K562 (cell line): ENCODE measurements around the gene MDM4. TPM values are rescaled to one million over a fixed set of nuclear protein-coding genes. Genes with fewer than 3 reads are reported as not detected.
A peak's percentile ranks its signal among the peaks of the same experiment; 100 is the strongest.

Experiments
- ATAC-seq: fragments of 200-7000 bp; cut with Tn5 transposase; 3 replicates; pipeline ENCODE4 v1.9.1; 2020; ENCODE audit warnings: moderate library complexity
- BruUV-seq: library from RNA; stranded (reverse); fragments of 400-500 nt; replicated peaks from 2 replicates; lab custom pipeline; 2021; lab: Mats Ljungman, UMichigan
- CTCF ChIA-PET: fragments of 300-600 bp; formaldehyde crosslinking; extraction: SDS; loops from one replicate; lab custom pipeline; 2021; ENCODE audit warnings: low intra/inter-chr PET ratio; lab: Yijun Ruan, JAX
- POLR2A ChIA-PET: fragments of 300-600, 350-650 bp; sonication (Branson Sonifier 250); formaldehyde crosslinking; extraction: SDS; loops from one replicate; lab custom pipeline; 2021; ENCODE audit warnings: antibody characterized with exemption, inconsistent platforms; lab: Yijun Ruan, JAX
- DNase-seq, 4 experiments: peaks; one replicate each; pipeline versions ENCODE4 v3.0.0 to v3.0.0-alpha.2; 2011 to 2018; ENCODE audit warnings: low spot score in 3 of 4, mixed read lengths in 3 of 4; ENCODE audit errors: extremely low read depth in 1 of 4
- FAIRE-seq: peaks from 2 replicates; lab custom pipeline; 2011; peaks lifted over from hg19 to GRCh38; lab: Jason Lieb, UNC
- H2AFZ ChIP-seq: 2 replicates; pipeline ENCODE4 v1.6.0; 2011; ENCODE audit warnings: low read depth, low read length, control low read depth, inconsistent platforms
- H3K27ac ChIP-seq: fragments of 200-600 bp; 3 replicates; pipeline ENCODE4 v1.8.0; 2011; ENCODE audit warnings: low read depth, mild to moderate bottlenecking, control low read depth, inconsistent platforms, low read length, moderate library complexity, mixed read lengths; ENCODE audit errors: extremely low read depth
- H3K27me3 ChIP-seq, 2 experiments: fragments of 300-600 bp in 1 of 2; 2 replicates in 1 of 2; 3 replicates in 1 of 2; pipeline versions ENCODE4 v1.6.0 to v1.8.0; 2011; ENCODE audit warnings: inconsistent platforms in 2 of 2, low read length in 2 of 2, mild to moderate bottlenecking in 1 of 2, mixed read lengths in 1 of 2, moderate library complexity in 1 of 2; ENCODE audit not compliant: control insufficient read depth in 2 of 2, insufficient read depth in 2 of 2
- H3K36me3 ChIP-seq: fragments of 300-600 bp; 3 replicates; pipeline ENCODE4 v1.8.0; 2011; ENCODE audit warnings: mild to moderate bottlenecking, low read length, inconsistent platforms; ENCODE audit not compliant: control insufficient read depth, insufficient read depth
- H3K4me1 ChIP-seq, 2 experiments: fragments of 200-600 bp in 1 of 2; replicated peaks in 1 of 2; 2 replicates in 1 of 2; 3 replicates in 1 of 2; pipeline versions ENCODE4 v1.5.1 to v1.8.0; 2011; ENCODE audit warnings: inconsistent platforms in 2 of 2, low read length in 2 of 2, mild to moderate bottlenecking in 1 of 2, mixed read lengths in 1 of 2, moderate library complexity in 1 of 2; ENCODE audit not compliant: control insufficient read depth in 2 of 2, insufficient read depth in 2 of 2
- H3K4me2 ChIP-seq: 2 replicates; pipeline ENCODE4 v1.6.1; 2011; ENCODE audit warnings: low read length, control low read depth, inconsistent platforms, mixed read lengths; ENCODE audit not compliant: insufficient read depth
- H3K4me3 ChIP-seq: fragments of 200-600 bp; sonication (generic), shearing (Covaris generic); 2 replicates; pipeline ENCODE4 v1.5.1; 2016; ENCODE audit warnings: control low read depth, inconsistent platforms
- H3K79me2 ChIP-seq: fragments of 200-600 bp; 3 replicates; pipeline ENCODE4 v1.8.0; 2011; ENCODE audit warnings: low read length, inconsistent platforms; ENCODE audit not compliant: control insufficient read depth, insufficient read depth
- H3K9ac ChIP-seq, 2 experiments: 2 replicates each; pipeline versions ENCODE4 v1.6.0 to v1.6.1; 2011; ENCODE audit warnings: low read depth in 2 of 2, low read length in 2 of 2, control low read depth in 1 of 2, inconsistent platforms in 1 of 2, mild to moderate bottlenecking in 1 of 2, mixed read lengths in 1 of 2; ENCODE audit not compliant: insufficient read depth in 1 of 2
- H3K9me1 ChIP-seq: one replicate; pipeline ENCODE4 v1.6.0; 2011; ENCODE audit warnings: inconsistent platforms, mild to moderate bottlenecking, low read length, moderate library complexity; ENCODE audit not compliant: control insufficient read depth, insufficient read depth
- H3K9me3 ChIP-seq: replicated peaks from 2 replicates; pipeline ENCODE4 v1.5.1; 2011; ENCODE audit warnings: low read depth, low read length, inconsistent platforms; ENCODE audit not compliant: control insufficient read depth, insufficient read depth
- H4K20me1 ChIP-seq: replicated peaks from 2 replicates; pipeline ENCODE4 v1.6.1; 2011; ENCODE audit warnings: low read length, inconsistent platforms, mixed read lengths; ENCODE audit not compliant: control insufficient read depth, insufficient read depth
- ARID4B ChIP-seq: sonication (generic); formaldehyde crosslinking; IDR thresholded peaks from 2 replicates; pipeline ENCODE4 v1.8.0; 2022; ENCODE audit warnings: mild to moderate bottlenecking, missing genetic modification reagents
- BCL6 ChIP-seq: fragments of 250-450 bp; sonication (Bioruptor Pico); IDR thresholded peaks from 2 replicates; pipeline ENCODE4 v1.4.0; 2020
- CTCF ChIP-seq, 3 experiments: IDR thresholded peaks in 2 of 3; conservative IDR thresholded peaks in 1 of 3; 2 replicates each; pipeline ENCODE4 v1.5.1; 2011 to 2012; ENCODE audit warnings: low read length in 3 of 3, mild to moderate bottlenecking in 3 of 3, control low read depth in 2 of 3, improper control_type of control experiment in 1 of 3, inconsistent platforms in 1 of 3, low read depth in 1 of 3, mixed read lengths in 1 of 3, moderate library complexity in 1 of 3; ENCODE audit not compliant: insufficient read depth in 2 of 3
- CTCFL ChIP-seq: IDR thresholded peaks from 2 replicates; pipeline ENCODE4 v1.6.1; 2011; ENCODE audit warnings: borderline replicate concordance, low read depth, mild to moderate bottlenecking, moderate library complexity, low read length; ENCODE audit not compliant: insufficient read depth, poor library complexity, severe bottlenecking
- WGBS: fragments of 100-300 bp; shearing (Covaris generic); methylation state at CpG from one replicate; pipeline ENCODE4 v1.1.6; 2016; ENCODE audit warnings: low coverage, mixed read lengths; ENCODE audit not compliant: insufficient coverage; ENCODE audit errors: missing lambda C conversion rate; 5-methylcytosine and 5-hydroxymethylcytosine counted together
- in situ Hi-C: fragments of 300-500 bp; cut with MboI; formaldehyde crosslinking; loops from 4 replicates; pipeline ENCODE4 v1.15.0; 2018; ENCODE audit warnings: inconsistent platforms, mixed read lengths
- intact Hi-C: fragments of 100-400 bp; cut with micrococcal nuclease; formaldehyde crosslinking; loops from 2 replicates; pipeline ENCODE4 v1.14.2; 2022
- polyA plus RNA-seq, 8 experiments: library from polyadenylated mRNA; depleted of rRNA in 4 of 8; stranded (reverse) in 5 of 8; unstranded in 3 of 8; fragments of >200 nt; fragmentation: Nextera tagmentation in 2 of 8; fragmentation: Illumina TruSeq in 1 of 8; extraction: Ambion mirVana in 2 of 8; extraction: Trizol in 1 of 8; gene quantifications; 2 replicates each; pipeline versions ENCODE4 v1.2.1 to v1.2.3, GENCODE V29; 2011 to 2014; ENCODE audit warnings: inconsistent platforms in 1 of 8, missing spikeins in 1 of 8
- total RNA-seq, 7 experiments: library from RNA; depleted of rRNA in 6 of 7; stranded (reverse); fragments of >200 nt in 6 of 7; fragmentation: Illumina TruSeq in 2 of 7; extraction: Trizol in 2 of 7; gene quantifications; 2 replicates each; pipeline versions ENCODE4 v1.2.1 to v1.2.3, GENCODE V29; 2011 to 2021; ENCODE audit warnings: low replicate concordance in 1 of 7

MDM4 gene
- total and polyA plus RNA-seq, 9 of the 15 experiments (the other 6 are each of a cell fraction or from before 2014, with no cell fraction given) = 3.3 to 61.7 (median 21.2) TPM

GRCh38 chr1:204574865-204575163 is 58.6 kb downstream of the MDM4 start (continued):
- TF ChIP-seq ARID4B (CRISPR knock-in tag) = no peak

GRCh38 chr1:204575221-204576190 is 59.3 kb downstream of the MDM4 start:
- intact Hi-C loops (loop anchor here (1.0 kb wide), 1 partner anchor 65 kb away; no protein-coding TSS in a partner anchor), in situ Hi-C loops (no loop called here)
- ATAC-seq (no peak), FAIRE-seq (no peak), DNase-seq (no peak)
- no peaks in the 10 kb centered on the region for H3K9me1 ChIP-seq
- no peak overlapping the region for H3K27ac ChIP-seq
- H3K4me1 ChIP-seq = 0 out of 5 replicates have a peak, but pooled peaks cover 0 to 3% of the 10 kb centered on the region in 2 experiments
- BruUV-seq = no TSS peak
- H3K4me3 ChIP-seq = no peak overlapping the region
- no peak overlapping the region for H3K4me2 ChIP-seq
- H3K9ac ChIP-seq = no peak overlapping the region
- H3K79me2 ChIP-seq = no peaks in the 10 kb centered on the region
- ChIA-PET CTCF (interaction anchor here (0.6 kb wide), 1 partner anchor 360 kb away, joined by 3 read pairs; no protein-coding TSS in a partner anchor), POLR2A (interaction anchor here (0.9 to 2.4 kb wide), 3 partner anchors 10 to 229 kb away, joined by 5 to 9 read pairs (median 7); no protein-coding TSS in a partner anchor)
- no peaks in the 10 kb centered on the region for H4K20me1 ChIP-seq
- TF ChIP-seq CTCFL = peak; percentile 23
- TF ChIP-seq CTCF (IDR thresholded peaks at IDR 0.05 in 2 of 3, conservative IDR thresholded peaks at IDR 0.05 in 1 of 3; ENCODE audit: insufficient read depth in 2 of 3, low read depth in 1 of 3, low read length in 3 of 3) = peak; percentile 10 to 49 (median 28); a peak in 4 of 6 replicates
- no peak for TF ChIP-seq BCL6 (CRISPR knock-in tag)
- H3K9me3 ChIP-seq = no peaks in the 10 kb centered on the region
- H2AFZ ChIP-seq = no peak overlapping the region
- H3K36me3 ChIP-seq = no peaks in the 10 kb centered on the region
- 24% methylated on average over 13 of the region's 13 CpGs for WGBS
- H3K27me3 ChIP-seq = peaks cover 0 to 8% of the 10 kb centered on the region in 2 experiments; a peak in 1 of 5 replicates
